Psoas muscle (tissue), 8 donors: ENCODE measurements around the gene CCDC197. TPM values are rescaled to one million over a fixed set of nuclear protein-coding genes. Genes with fewer than 3 reads are reported as not detected.

ENCODE experiments used
- ATAC-seq, 4 donors: fragments of 200-7000 bp; cut with Tn5 transposase; one replicate each; pipeline ENCODE4 v1.9.1; 2020; ENCODE audit warnings: moderate library complexity in 3 of 4, mild to moderate bottlenecking in 2 of 4
- DNase-seq, 2 donors: peaks; one replicate each; pipeline ENCODE4 v3.0.0-alpha.2; 2020
- H3K27ac ChIP-seq: fragments of 200-600 bp; one replicate; pipeline ENCODE4 v1.8.0; 2022
- H3K27me3 ChIP-seq, 3 donors: fragments of 200-600 bp in 1 of 3; one replicate each; pipeline versions ENCODE4 v1.6.1 to v1.8.0; 2013 to 2022; ENCODE audit warnings: low read length in 2 of 3, mild to moderate bottlenecking in 2 of 3, moderate library complexity in 1 of 3; ENCODE audit not compliant: insufficient read depth in 3 of 3
- H3K36me3 ChIP-seq, 2 donors: fragments of 200-600 bp in 1 of 2; one replicate each; pipeline versions ENCODE4 v1.6.1 to v1.8.0; 2013 to 2022; ENCODE audit warnings: low read depth in 1 of 2, mild to moderate bottlenecking in 1 of 2, moderate library complexity in 1 of 2; ENCODE audit not compliant: insufficient read depth in 1 of 2
- H3K4me1 ChIP-seq: fragments of 200-600 bp; one replicate; pipeline ENCODE4 v1.8.0; 2022
- H3K4me3 ChIP-seq: fragments of 200-600 bp; one replicate; pipeline ENCODE4 v1.8.0; 2022; ENCODE audit warnings: mild to moderate bottlenecking
- H3K9me3 ChIP-seq: fragments of 200-600 bp; one replicate; pipeline ENCODE4 v1.8.0; 2022
- WGBS, 3 donors: extraction: QIAGEN DNeasy Blood & Tissue Kit; methylation state at CpG; one replicate each; pipeline versions ENCODE4 v1.1.6 to v1.1.7; 2013; 5-methylcytosine and 5-hydroxymethylcytosine counted together
- intact Hi-C, 2 donors: fragments of 100-400 bp; cut with DNase I; formaldehyde crosslinking; loops; one replicate each; pipeline versions ENCODE4 v1.11.0 to v1.14.2; 2022
- polyA plus RNA-seq, 3 donors: library from polyadenylated mRNA; stranded (reverse); fragments of 200-250 nt; gene quantifications; one replicate each; pipeline ENCODE4 v1.2.3, GENCODE V29; 2013
- total RNA-seq, 4 donors: library from RNA; stranded (reverse); fragmentation: NEBNext Ultra II Directional in 2 of 4; extraction: Animal tissue kit (Norgen Biotek cat#: 25700) in 2 of 4; gene quantifications; one replicate each; pipeline versions ENCODE4 v1.2.1 to v1.2.4, GENCODE V29; 2021 to 2023
- TF ChIP-seq, protein P1 (sequence below): fragments of 200-600 bp; IDR thresholded peaks from one replicate; pipeline ENCODE4 v1.8.0; 2022; ENCODE audit warnings: antibody characterized with exemption
- donor health status: healthy with polysubstance abuse.
- donor health status: DM: no; HTN: no; CAD: no; lungs with moderate emphysema.
- donor health status: Bipolar disorder and iron deficiency.
- donor health status: healthy.
- donor health status: DM: yes; HTN: yes; CAD: no.
- donor health status: DM: no; HTN: no; CAD: no.
- donor health status: DM: no; HTN: no; CAD: no.
- donor health status: DM: yes; HTN: yes; CAD: no.

The CCDC197 gene
- total and polyA plus RNA-seq, 7 donors: 0.04 to 3.9 (median 0.71) TPM

DNA sequence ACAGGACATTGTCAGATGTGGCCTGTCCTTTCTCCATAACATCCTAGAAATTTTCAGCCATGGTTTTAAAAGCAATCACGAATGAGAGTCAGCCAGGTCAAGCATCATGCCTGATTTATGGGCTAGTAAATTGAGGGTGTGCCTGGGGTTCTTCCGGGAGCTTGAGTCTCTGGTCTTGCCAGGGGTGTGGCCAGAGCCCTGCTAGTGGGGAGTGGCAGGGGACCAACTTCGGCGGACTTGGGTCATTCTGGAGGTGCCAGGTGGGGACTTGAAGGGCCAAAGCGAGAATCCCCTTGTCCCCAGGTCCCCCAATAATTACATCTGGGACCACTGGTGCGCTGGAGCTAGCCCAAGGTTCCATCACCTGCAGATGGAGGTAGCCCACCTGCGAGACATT, 34.8 kb downstream of the CCDC197 start:
- H3K27me3 ChIP-seq: no peaks in the 10 kb centered on the region
- no peaks in the 10 kb centered on the region for H3K4me1 ChIP-seq
- TF ChIP-seq, protein P1, sequence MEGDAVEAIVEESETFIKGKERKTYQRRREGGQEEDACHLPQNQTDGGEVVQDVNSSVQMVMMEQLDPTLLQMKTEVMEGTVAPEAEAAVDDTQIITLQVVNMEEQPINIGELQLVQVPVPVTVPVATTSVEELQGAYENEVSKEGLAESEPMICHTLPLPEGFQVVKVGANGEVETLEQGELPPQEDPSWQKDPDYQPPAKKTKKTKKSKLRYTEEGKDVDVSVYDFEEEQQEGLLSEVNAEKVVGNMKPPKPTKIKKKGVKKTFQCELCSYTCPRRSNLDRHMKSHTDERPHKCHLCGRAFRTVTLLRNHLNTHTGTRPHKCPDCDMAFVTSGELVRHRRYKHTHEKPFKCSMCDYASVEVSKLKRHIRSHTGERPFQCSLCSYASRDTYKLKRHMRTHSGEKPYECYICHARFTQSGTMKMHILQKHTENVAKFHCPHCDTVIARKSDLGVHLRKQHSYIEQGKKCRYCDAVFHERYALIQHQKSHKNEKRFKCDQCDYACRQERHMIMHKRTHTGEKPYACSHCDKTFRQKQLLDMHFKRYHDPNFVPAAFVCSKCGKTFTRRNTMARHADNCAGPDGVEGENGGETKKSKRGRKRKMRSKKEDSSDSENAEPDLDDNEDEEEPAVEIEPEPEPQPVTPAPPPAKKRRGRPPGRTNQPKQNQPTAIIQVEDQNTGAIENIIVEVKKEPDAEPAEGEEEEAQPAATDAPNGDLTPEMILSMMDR: no peak
- DNase-seq (no peak), ATAC-seq (no peak)
- 71 to 74% (median 73%) methylated on average over 7 of the region's 7 CpGs for WGBS, 3 donors
- intact Hi-C loops: no loop called here
- H3K36me3 ChIP-seq: no peaks in the 10 kb centered on the region
- H3K4me3 ChIP-seq: no peak overlapping the region
- H3K9me3 ChIP-seq: no peaks in the 10 kb centered on the region
- H3K27ac ChIP-seq: no peak overlapping the region

DNA sequence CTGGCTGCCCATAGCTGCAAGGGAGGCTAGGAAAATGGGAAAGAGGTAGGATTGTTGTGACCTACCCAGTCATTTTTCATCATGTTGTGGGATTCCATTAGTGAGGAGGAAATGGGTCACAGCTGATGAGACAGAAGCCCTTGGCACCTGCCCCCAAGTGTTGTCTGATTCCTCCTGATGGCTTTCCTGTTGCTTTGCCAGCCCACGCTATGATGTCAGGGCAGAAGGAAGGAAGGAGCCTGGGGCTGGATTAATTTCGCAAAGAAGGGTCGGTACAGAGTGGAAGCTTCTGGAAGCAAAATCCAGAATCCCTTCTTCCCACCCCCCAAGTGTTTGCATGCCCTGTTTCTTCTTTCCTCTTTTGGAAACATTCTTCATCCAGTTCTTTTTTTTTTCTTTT, 37.8 kb downstream of the CCDC197 start:
- H3K27ac ChIP-seq: no peak overlapping the region
- H3K36me3 ChIP-seq: no peaks in the 10 kb centered on the region
- no peaks in the 10 kb centered on the region for H3K27me3 ChIP-seq
- no peak for ATAC-seq
- intact Hi-C loops: loop anchor here in 1 of 2 donors (5.0 kb wide), 1 partner anchor 142 kb away; no protein-coding TSS in a partner anchor
- no peak for DNase-seq
- H3K4me1 ChIP-seq: no peaks in the 10 kb centered on the region
- H3K4me3 ChIP-seq: no peak overlapping the region
- TF ChIP-seq, protein P1: no peak
- no peaks in the 10 kb centered on the region for H3K9me3 ChIP-seq
- 83 to 91% (median 83%) methylated on average over 3 of the region's 3 CpGs for WGBS, 3 donors

DNA sequence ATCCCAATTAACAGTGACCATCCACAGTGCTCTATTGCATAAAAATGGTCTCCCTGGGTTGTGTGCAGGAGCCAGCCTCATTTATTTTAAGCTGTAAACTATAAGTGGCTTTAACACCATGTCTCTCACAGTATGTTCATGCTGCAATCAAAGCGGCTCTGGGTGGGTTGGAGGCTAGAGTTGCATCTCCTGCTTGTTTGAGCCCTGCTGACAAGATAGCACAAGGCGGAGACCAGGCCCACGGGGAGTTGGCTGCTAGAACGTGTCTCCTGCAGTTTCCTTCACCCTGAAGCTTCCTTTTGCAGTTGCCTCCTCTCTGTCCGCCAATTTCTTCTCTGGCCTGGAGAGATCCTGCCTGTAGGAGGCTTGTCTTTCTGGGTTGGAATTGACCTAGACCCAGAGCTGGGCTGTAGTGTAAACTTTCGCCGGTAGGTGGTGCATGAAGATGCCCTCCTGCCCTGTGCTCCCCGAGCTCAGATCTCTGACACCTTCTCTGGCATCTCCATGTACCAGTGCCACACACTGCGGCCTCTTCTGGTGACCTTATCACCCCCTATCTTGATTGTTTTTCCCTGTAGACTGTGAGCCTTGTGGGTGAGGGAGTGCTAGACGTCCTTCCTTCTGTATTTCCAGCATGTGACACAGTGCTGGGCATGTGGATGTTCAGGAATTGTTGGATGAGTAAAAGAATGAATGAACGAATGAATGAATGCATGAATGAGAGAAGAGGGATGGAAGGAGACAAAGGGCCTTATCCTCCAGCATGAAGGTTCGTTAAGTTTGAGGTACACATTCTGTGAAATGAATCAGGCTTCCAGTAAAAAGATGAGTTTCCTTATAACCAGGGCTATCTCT, 39.4 kb downstream of the CCDC197 start:
- peak; percentile 67 to 83 for DNase-seq
- TF ChIP-seq, protein P1: peak; percentile 86
- Histone ChIP-seq H3K36me3 (no peaks in the 10 kb centered on the region), H3K27me3 (no peaks in the 10 kb centered on the region), H3K9me3 (no peaks in the 10 kb centered on the region), H3K4me1 (peaks cover 2% of the 10 kb centered on the region), H3K27ac (no peak overlapping the region), H3K4me3 (no peak overlapping the region)
- intact Hi-C loops: loop anchor here (1.0 to 5.0 kb wide), 3 partner anchors 100 to 141 kb away; no protein-coding TSS in a partner anchor
- 30 to 37% (median 30%) methylated on average over 12 of the region's 12 CpGs for WGBS, 3 donors
- peak; percentile 90 to 97 (median 94) for ATAC-seq

DNA sequence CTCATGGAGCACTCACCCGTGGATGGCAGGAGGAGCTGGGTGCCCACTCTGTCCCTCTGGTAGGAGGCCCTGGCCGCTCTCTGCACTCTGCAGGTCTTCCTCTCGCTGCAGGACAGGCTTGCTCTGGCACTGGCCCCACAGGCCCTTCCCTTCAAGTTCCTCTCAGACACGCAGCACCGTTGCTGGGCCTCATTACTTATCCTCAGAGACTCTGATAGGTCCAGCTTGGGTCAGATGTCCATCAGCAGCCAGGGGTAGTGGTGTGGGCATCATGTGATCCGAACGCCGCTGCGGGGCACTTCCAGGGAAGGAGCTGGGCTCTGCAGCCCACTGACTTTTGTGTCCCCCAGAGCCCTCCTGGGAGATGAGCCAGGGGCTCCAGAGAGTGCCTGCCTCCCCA, 40.9 kb downstream of the CCDC197 start:
- H3K36me3 ChIP-seq: no peaks in the 10 kb centered on the region
- H3K27me3 ChIP-seq: no peaks in the 10 kb centered on the region
- no peak overlapping the region for H3K27ac ChIP-seq
- H3K4me3 ChIP-seq: no peak overlapping the region
- H3K9me3 ChIP-seq: no peaks in the 10 kb centered on the region
- no peak for ATAC-seq
- 87 to 94% (median 88%) methylated on average over 9 of the region's 9 CpGs for WGBS, 3 donors
- DNase-seq: no peak
- intact Hi-C loops: loop anchor here (2.0 to 5.0 kb wide), 2 partner anchors 99 to 139 kb away; no protein-coding TSS in a partner anchor
- peaks cover 14% of the 10 kb centered on the region for H3K4me1 ChIP-seq
- TF ChIP-seq, protein P1: no peak
